ENCODE results near the gene PKN2. TPM values are rescaled to one million over a fixed set of nuclear protein-coding genes. Genes with fewer than 3 reads are reported as not detected.
A peak's percentile ranks its signal among the peaks of the same experiment; 100 is the strongest.

Gene PKN2
- total and polyA plus RNA-seq, 2 experiments from 2014 or later: 14.6 to 29.4 TPM

DNA sequence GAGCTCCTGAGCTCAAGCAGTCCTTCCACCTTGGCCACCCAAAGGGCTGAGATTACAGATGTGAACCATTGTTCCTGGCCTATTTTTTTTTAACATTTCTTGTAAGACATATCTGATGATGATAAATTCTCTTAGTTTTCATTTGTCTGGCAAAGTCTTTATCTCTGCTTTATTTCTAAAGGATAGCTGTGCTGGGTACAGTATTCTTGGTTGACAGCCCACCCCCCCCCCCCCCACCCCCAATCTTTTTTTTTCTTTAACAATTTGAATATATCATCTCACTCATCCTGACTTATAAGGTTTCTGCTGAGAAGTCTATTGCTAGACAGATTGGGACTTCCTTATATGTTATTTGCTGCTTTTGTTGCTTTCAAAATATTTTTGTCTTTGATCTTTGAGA lies 51.3 kb downstream of the PKN2 start:
- no peak overlapping the region for H2AFZ ChIP-seq
- peaks cover 11% of the 10 kb centered on the region for H4K20me1 ChIP-seq (replicated peaks; ENCODE audit: insufficient read depth)
- no peak overlapping the region for H3K4me3 ChIP-seq
- Mint-ChIP-seq H3K9me3 (peaks cover 18% of the 10 kb centered on the region), H3K36me3 (ENCODE audit: low read depth) (peaks cover 20% of the 10 kb centered on the region), H3K27me3 (ENCODE audit: insufficient read depth, low read depth, poor library complexity) (peaks cover 1% of the 10 kb centered on the region), H3K4me1 (peaks cover 21% of the 10 kb centered on the region), H3K27ac (no peak overlapping the region), H3K4me3 (no peak overlapping the region)
- H3F3A ChIP-seq (replicated peaks; ENCODE audit: low read depth): no peaks in the 10 kb centered on the region
- peaks cover 97% of the 10 kb centered on the region for H3K79me2 ChIP-seq (replicated peaks; ENCODE audit: insufficient read depth)
- no peaks in the 10 kb centered on the region for H3K27me3 ChIP-seq (ENCODE audit: insufficient read depth)
- peaks cover 14% of the 10 kb centered on the region for H3K4me1 ChIP-seq (ENCODE audit: insufficient read depth)
- TF ChIP-seq EZH2phosphoT487 (IDR thresholded peaks at IDR 0.05; ENCODE audit: unreplicated experiment): no peak
- no peak for DNase-seq (ENCODE audit: low spot score)
- H3K27ac ChIP-seq (ENCODE audit: low read depth): no peak overlapping the region
- H3K36me3 ChIP-seq (ENCODE audit: insufficient read depth): no peaks in the 10 kb centered on the region
- ATAC-seq: no peak
- H3K9me2 ChIP-seq (ENCODE audit: insufficient read depth): no peaks in the 10 kb centered on the region
- H3K4me2 ChIP-seq: no peak overlapping the region

DNA sequence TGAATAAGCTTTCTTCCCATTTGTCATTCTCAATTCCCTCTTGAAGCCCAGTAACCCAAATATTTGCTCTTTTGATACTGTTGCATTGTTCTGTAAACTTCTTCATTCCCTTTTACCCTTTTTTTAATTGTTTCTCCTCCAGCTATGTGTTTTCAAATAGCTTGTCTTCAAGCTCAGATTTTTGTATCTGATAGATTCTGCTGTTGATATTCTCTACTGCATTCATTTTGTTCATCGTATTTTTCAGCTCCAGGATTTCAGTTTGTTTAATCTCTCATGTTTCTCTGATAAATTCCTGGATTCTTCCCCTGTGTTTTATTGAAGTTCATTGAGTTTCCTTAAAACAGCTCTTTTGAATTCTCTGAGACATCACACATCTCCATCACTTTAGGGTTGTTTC lies 51.8 kb downstream of the PKN2 start:
- H3K4me1 ChIP-seq (ENCODE audit: insufficient read depth): peaks cover 14% of the 10 kb centered on the region
- no peaks in the 10 kb centered on the region for H3K27me3 ChIP-seq (ENCODE audit: insufficient read depth)
- ATAC-seq (no peak), DNase-seq (ENCODE audit: low spot score) (no peak)
- H4K20me1 ChIP-seq (replicated peaks; ENCODE audit: insufficient read depth): peaks cover 11% of the 10 kb centered on the region
- no peak overlapping the region for H2AFZ ChIP-seq
- no peak overlapping the region for H3K4me3 ChIP-seq
- Mint-ChIP-seq H3K27me3 (ENCODE audit: insufficient read depth, low read depth, poor library complexity) (peaks cover 1% of the 10 kb centered on the region), H3K9me3 (peaks cover 18% of the 10 kb centered on the region), H3K4me3 (no peak overlapping the region), H3K27ac (no peak overlapping the region), H3K4me1 (peaks cover 20% of the 10 kb centered on the region), H3K36me3 (ENCODE audit: low read depth) (peaks cover 20% of the 10 kb centered on the region)
- TF ChIP-seq CREB1 (CRISPR knock-in tag; IDR thresholded peaks at IDR 0.05; ENCODE audit: low read depth): no peak
- TF ChIP-seq EZH2phosphoT487 (IDR thresholded peaks at IDR 0.05; ENCODE audit: unreplicated experiment): no peak
- H3K36me3 ChIP-seq (ENCODE audit: insufficient read depth): no peaks in the 10 kb centered on the region
- H3K9me2 ChIP-seq (ENCODE audit: insufficient read depth): no peaks in the 10 kb centered on the region
- H3K79me2 ChIP-seq (replicated peaks; ENCODE audit: insufficient read depth): peaks cover 97% of the 10 kb centered on the region
- no peaks in the 10 kb centered on the region for H3F3A ChIP-seq (replicated peaks; ENCODE audit: low read depth)
- peak overlapping the region; percentile 12; the same call in 1 of the 2 replicates for H3K27ac ChIP-seq (ENCODE audit: low read depth)
- no peak overlapping the region for H3K4me2 ChIP-seq

DNA sequence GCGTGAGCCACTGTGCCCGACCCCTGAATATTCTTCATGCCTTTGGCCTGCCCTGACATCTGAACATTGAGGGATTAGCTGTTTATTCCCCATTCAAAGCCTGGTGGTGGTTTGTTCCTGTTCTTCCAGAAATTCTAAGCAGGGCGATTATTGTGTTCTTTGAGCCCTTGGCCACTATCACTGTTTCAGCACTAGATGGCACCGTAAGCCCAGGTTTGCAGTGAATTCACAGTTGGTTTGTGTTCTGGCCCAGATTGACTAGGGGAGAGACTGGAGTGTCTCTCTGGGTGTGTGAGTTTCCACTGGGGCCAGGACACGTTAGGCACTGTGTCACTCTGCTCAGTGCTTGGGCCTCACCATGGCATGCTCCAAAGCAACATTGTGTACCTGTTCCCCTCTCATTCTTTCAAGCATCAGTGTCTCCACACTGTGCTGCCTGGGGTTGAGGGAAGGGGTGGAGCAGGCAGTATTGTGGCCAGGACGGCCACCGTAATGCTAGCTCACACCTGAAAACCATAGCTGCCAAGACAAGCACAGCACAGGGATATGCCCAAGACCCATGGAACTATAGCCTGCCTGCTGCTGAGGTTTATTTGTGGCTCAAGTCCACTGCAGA lies 52.7 kb downstream of the PKN2 start:
- Histone ChIP-seq H2AFZ (no peak overlapping the region), H3K27ac (ENCODE audit: low read depth) (peak overlapping the region; percentile 12; the same call in 1 of the 2 replicates), H3K4me2 (no peak overlapping the region), H3K27me3 (ENCODE audit: insufficient read depth) (no peaks in the 10 kb centered on the region), H3K9me2 (ENCODE audit: insufficient read depth) (no peaks in the 10 kb centered on the region), H3K79me2 (replicated peaks; ENCODE audit: insufficient read depth) (peaks cover 89% of the 10 kb centered on the region), H3K4me3 (no peak overlapping the region), H4K20me1 (replicated peaks; ENCODE audit: insufficient read depth) (peaks cover 4% of the 10 kb centered on the region), H3K4me1 (ENCODE audit: insufficient read depth) (peaks cover 14% of the 10 kb centered on the region), H3K36me3 (ENCODE audit: insufficient read depth) (no peaks in the 10 kb centered on the region), H3F3A (replicated peaks; ENCODE audit: low read depth) (no peaks in the 10 kb centered on the region)
- H3K9me3 Mint-ChIP-seq: peaks cover 18% of the 10 kb centered on the region
- H3K27ac Mint-ChIP-seq: peak overlapping the region; percentile 57; the same call in 1 of the 2 replicates
- TF ChIP-seq, protein P1, sequence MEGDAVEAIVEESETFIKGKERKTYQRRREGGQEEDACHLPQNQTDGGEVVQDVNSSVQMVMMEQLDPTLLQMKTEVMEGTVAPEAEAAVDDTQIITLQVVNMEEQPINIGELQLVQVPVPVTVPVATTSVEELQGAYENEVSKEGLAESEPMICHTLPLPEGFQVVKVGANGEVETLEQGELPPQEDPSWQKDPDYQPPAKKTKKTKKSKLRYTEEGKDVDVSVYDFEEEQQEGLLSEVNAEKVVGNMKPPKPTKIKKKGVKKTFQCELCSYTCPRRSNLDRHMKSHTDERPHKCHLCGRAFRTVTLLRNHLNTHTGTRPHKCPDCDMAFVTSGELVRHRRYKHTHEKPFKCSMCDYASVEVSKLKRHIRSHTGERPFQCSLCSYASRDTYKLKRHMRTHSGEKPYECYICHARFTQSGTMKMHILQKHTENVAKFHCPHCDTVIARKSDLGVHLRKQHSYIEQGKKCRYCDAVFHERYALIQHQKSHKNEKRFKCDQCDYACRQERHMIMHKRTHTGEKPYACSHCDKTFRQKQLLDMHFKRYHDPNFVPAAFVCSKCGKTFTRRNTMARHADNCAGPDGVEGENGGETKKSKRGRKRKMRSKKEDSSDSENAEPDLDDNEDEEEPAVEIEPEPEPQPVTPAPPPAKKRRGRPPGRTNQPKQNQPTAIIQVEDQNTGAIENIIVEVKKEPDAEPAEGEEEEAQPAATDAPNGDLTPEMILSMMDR (conservative IDR thresholded peaks at IDR 0.05; ENCODE audit: low read depth in 2 of 2): peak; percentile 94 to 98
- no peak for TF ChIP-seq EZH2phosphoT487 (IDR thresholded peaks at IDR 0.05; ENCODE audit: unreplicated experiment)
- TF ChIP-seq, protein P2, sequence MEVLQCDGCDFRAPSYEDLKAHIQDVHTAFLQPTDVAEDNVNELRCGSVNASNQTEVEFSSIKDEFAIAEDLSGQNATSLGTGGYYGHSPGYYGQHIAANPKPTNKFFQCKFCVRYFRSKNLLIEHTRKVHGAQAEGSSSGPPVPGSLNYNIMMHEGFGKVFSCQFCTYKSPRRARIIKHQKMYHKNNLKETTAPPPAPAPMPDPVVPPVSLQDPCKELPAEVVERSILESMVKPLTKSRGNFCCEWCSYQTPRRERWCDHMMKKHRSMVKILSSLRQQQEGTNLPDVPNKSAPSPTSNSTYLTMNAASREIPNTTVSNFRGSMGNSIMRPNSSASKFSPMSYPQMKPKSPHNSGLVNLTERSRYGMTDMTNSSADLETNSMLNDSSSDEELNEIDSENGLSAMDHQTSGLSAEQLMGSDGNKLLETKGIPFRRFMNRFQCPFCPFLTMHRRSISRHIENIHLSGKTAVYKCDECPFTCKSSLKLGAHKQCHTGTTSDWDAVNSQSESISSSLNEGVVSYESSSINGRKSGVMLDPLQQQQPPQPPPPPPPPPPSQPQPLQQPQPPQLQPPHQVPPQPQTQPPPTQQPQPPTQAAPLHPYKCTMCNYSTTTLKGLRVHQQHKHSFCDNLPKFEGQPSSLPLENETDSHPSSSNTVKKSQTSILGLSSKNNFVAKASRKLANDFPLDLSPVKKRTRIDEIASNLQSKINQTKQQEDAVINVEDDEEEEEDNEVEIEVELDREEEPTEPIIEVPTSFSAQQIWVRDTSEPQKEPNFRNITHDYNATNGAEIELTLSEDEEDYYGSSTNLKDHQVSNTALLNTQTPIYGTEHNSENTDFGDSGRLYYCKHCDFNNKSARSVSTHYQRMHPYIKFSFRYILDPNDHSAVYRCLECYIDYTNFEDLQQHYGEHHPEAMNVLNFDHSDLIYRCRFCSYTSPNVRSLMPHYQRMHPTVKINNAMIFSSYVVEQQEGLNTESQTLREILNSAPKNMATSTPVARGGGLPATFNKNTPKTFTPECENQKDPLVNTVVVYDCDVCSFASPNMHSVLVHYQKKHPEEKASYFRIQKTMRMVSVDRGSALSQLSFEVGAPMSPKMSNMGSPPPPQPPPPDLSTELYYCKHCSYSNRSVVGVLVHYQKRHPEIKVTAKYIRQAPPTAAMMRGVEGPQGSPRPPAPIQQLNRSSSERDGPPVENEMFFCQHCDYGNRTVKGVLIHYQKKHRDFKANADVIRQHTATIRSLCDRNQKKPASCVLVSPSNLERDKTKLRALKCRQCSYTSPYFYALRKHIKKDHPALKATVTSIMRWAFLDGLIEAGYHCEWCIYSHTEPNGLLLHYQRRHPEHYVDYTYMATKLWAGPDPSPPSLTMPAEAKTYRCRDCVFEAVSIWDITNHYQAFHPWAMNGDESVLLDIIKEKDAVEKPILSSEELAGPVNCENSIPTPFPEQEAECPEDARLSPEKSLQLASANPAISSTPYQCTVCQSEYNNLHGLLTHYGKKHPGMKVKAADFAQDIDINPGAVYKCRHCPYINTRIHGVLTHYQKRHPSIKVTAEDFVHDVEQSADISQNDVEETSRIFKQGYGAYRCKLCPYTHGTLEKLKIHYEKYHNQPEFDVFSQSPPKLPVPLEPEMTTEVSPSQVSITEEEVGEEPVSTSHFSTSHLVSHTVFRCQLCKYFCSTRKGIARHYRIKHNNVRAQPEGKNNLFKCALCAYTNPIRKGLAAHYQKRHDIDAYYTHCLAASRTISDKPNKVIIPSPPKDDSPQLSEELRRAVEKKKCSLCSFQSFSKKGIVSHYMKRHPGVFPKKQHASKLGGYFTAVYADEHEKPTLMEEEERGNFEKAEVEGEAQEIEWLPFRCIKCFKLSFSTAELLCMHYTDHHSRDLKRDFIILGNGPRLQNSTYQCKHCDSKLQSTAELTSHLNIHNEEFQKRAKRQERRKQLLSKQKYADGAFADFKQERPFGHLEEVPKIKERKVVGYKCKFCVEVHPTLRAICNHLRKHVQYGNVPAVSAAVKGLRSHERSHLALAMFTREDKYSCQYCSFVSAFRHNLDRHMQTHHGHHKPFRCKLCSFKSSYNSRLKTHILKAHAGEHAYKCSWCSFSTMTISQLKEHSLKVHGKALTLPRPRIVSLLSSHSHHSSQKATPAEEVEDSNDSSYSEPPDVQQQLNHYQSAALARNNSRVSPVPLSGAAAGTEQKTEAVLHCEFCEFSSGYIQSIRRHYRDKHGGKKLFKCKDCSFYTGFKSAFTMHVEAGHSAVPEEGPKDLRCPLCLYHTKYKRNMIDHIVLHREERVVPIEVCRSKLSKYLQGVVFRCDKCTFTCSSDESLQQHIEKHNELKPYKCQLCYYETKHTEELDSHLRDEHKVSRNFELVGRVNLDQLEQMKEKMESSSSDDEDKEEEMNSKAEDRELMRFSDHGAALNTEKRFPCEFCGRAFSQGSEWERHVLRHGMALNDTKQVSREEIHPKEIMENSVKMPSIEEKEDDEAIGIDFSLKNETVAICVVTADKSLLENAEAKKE (CRISPR knock-in tag; IDR thresholded peaks at IDR 0.05): no peak
- peaks cover 20% of the 10 kb centered on the region for H3K36me3 Mint-ChIP-seq (ENCODE audit: low read depth)
- H3K4me3 Mint-ChIP-seq: no peak overlapping the region
- DNase-seq (ENCODE audit: low spot score) (peak; percentile 86), ATAC-seq (peak; percentile 95)
- peaks cover 16% of the 10 kb centered on the region for H3K4me1 Mint-ChIP-seq
- peaks cover 1% of the 10 kb centered on the region for H3K27me3 Mint-ChIP-seq (ENCODE audit: insufficient read depth, low read depth, poor library complexity)

Data from GM23338 (cell line).